ENCODE results near the gene FBXO21. TPM values are rescaled to one million over a fixed set of nuclear protein-coding genes. Genes with fewer than 3 reads are reported as not detected.

FBXO21 gene, protein sequence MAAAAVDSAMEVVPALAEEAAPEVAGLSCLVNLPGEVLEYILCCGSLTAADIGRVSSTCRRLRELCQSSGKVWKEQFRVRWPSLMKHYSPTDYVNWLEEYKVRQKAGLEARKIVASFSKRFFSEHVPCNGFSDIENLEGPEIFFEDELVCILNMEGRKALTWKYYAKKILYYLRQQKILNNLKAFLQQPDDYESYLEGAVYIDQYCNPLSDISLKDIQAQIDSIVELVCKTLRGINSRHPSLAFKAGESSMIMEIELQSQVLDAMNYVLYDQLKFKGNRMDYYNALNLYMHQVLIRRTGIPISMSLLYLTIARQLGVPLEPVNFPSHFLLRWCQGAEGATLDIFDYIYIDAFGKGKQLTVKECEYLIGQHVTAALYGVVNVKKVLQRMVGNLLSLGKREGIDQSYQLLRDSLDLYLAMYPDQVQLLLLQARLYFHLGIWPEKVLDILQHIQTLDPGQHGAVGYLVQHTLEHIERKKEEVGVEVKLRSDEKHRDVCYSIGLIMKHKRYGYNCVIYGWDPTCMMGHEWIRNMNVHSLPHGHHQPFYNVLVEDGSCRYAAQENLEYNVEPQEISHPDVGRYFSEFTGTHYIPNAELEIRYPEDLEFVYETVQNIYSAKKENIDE
- 41.4 TPM for total RNA-seq
- long read RNA-seq, full-length matches to known transcripts: 107 of 128 reads
- long read RNA-seq, partial matches to known transcripts: 12 of 128 reads
- long read RNA-seq, other reads (novel, unspliced or antisense): 9 of 128 reads

DNA sequence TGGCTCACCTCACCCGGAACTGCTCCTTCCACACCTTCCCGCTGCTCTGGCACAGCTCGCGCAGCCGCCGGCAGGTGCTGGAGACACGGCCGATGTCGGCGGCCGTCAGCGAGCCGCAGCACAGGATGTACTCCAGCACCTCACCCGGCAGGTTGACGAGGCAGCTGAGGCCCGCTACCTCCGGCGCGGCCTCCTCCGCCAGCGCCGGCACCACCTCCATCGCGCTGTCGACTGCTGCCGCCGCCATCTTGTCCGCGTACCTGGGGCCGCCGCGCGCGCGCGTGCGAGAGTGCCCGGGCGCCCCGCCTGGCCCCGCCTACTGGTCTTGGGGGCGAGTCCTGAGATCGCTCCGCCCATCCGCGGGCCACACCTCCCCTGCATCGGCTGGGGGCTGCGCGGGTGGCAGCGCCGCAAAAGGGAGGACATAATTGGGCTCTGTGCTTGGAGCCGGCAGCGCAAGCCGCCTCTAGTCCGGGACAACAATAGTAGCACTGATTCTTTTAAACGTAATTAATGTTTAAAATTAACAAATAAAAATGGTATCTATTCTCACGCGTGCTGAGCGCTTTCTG, at the start of gene FBXO21:
TSS of gene FBXO21 (minus strand) at position 261 of the 572 bp plus-strand sequence. CDS start at position 247, 14 bp downstream.
- H3K4me1 ChIP-seq: peaks cover 11% of the 10 kb centered on the region
- ATAC-seq (peak; percentile 99), DNase-seq (peak; percentile 96)
- peak within 1 kb of the TSS; percentile 83 for H3K4me3 ChIP-seq
- intact Hi-C loops (cut with DNase I): no loop called here
- peak within 1 kb of the TSS; percentile 80 for H3K27ac ChIP-seq
- no peaks in the 10 kb centered on the region for H3K27me3 ChIP-seq
- TF ChIP-seq, protein P1, sequence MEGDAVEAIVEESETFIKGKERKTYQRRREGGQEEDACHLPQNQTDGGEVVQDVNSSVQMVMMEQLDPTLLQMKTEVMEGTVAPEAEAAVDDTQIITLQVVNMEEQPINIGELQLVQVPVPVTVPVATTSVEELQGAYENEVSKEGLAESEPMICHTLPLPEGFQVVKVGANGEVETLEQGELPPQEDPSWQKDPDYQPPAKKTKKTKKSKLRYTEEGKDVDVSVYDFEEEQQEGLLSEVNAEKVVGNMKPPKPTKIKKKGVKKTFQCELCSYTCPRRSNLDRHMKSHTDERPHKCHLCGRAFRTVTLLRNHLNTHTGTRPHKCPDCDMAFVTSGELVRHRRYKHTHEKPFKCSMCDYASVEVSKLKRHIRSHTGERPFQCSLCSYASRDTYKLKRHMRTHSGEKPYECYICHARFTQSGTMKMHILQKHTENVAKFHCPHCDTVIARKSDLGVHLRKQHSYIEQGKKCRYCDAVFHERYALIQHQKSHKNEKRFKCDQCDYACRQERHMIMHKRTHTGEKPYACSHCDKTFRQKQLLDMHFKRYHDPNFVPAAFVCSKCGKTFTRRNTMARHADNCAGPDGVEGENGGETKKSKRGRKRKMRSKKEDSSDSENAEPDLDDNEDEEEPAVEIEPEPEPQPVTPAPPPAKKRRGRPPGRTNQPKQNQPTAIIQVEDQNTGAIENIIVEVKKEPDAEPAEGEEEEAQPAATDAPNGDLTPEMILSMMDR (IDR thresholded peaks at IDR 0.05): no peak
- no peaks in the 10 kb centered on the region for H3K9me3 ChIP-seq
- peaks cover 11% of the 10 kb centered on the region for H3K36me3 ChIP-seq

DNA sequence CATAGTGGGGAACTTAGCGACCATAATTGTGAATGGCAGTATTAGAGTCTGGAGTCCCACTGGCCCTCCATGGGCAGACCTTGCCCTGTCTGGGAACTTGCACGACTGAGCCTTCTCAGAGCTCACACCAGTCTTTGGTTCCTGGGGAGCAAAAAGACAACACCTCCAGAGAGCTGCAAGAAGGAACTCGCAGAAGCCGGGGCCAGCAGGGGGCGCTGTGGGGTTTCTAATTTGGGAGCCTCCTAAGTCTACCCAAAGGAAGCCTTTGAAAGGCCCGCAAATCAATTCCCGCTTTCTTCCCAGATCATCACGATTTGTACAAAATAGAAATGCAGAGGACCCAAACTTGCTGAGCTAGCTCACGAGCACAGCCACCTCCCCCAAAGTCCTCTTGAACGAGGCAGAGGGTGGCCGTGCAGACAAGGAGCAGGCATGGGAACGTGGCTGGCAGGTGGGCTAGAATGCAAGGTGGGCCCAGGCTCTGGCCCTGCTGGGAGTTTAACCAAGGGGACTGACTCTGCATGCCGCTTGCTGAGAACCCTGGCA, 46.3 kb upstream of the FBXO21 start:
- Histone ChIP-seq H3K4me3 (no peak overlapping the region), H3K36me3 (no peaks in the 10 kb centered on the region), H3K9me3 (no peaks in the 10 kb centered on the region), H3K27ac (no peak overlapping the region), H3K4me1 (no peaks in the 10 kb centered on the region), H3K27me3 (peaks cover 17% of the 10 kb centered on the region)
- intact Hi-C loops (cut with DNase I): no loop called here
- DNase-seq (peak; percentile 92), ATAC-seq (peak; percentile 78)
- TF ChIP-seq, protein P1 (IDR thresholded peaks at IDR 0.05): peak; percentile 79

DNA sequence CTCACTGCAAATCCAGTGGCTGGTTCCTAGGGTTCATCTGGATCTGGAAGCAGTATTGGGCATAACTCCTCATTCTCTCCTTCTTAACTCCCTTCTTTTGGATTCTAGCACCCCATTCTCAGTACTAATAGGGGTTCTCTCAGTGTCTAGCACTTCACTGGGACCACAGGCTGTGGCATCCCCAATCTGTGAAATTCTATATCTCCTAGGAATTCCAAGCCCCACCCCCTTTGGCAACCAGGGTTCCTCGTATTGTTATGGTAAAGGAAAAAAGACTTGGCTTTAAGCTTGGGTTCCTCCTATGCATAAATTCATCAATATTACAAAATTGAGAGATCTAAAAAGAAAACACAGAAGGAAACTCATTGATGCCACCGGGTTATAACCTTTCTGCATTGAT, 45.0 kb upstream of the FBXO21 start:
- no peak for DNase-seq
- intact Hi-C loops (cut with DNase I): no loop called here

DNA sequence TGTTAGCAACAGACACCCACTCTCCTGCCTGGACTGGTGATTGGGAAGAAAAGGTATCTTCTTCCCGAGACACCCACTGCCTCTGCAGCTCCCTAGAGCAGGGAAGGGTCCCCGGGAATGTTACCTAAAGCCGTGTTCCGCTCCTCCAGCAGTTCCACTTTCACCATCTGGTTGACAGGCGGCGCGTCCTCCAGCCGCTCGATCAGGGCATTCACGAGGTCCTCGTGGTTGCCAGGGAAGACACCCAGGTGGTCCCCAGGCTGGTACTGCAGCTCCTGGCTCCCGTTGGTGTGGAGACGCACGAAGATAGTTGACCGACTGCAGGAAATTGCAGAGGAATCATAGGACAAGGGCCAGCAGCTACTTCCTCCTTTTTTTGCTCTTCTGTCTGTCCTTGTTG, 44.2 kb upstream of the FBXO21 start:
- no peak for ATAC-seq
- peaks cover 17% of the 10 kb centered on the region for H3K27me3 ChIP-seq
- H3K4me3 ChIP-seq: no peak overlapping the region
- H3K9me3 ChIP-seq: no peaks in the 10 kb centered on the region
- H3K4me1 ChIP-seq: no peaks in the 10 kb centered on the region
- H3K36me3 ChIP-seq: no peaks in the 10 kb centered on the region
- intact Hi-C loops (cut with DNase I): no loop called here
- DNase-seq: no peak
- TF ChIP-seq, protein P1 (IDR thresholded peaks at IDR 0.05): no peak
- no peak overlapping the region for H3K27ac ChIP-seq

More for the DNA sequence above, 45.0 kb upstream of the FBXO21 start:
- no peak for ATAC-seq
- H3K4me3 ChIP-seq: no peak overlapping the region
- no peaks in the 10 kb centered on the region for H3K9me3 ChIP-seq
- no peak overlapping the region for H3K27ac ChIP-seq
- TF ChIP-seq, protein P1 (IDR thresholded peaks at IDR 0.05): no peak
- H3K27me3 ChIP-seq: peaks cover 17% of the 10 kb centered on the region
- H3K4me1 ChIP-seq: no peaks in the 10 kb centered on the region
- H3K36me3 ChIP-seq: no peaks in the 10 kb centered on the region

DNA sequence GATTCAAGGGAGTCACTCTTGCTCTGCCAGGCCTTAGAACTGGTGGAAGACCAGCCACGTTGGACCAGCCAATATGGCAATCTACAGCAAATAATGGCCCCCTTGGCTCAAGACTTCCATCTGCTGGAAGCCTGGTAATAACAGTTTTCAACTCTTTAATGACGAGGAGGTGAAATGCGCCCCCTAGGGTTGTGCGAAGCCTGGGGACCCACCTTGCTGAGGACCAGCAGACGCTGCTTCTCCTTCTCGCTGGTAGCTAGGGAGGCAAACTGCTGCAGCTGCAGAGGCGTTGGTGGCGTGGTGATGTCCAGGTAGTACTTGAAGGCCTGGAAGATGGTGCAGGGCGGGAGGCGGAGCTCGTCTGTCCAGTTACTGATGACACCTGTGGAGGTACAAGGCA, 41.5 kb upstream of the FBXO21 start:
- Histone ChIP-seq H3K27ac (no peak overlapping the region), H3K27me3 (peaks cover 13% of the 10 kb centered on the region), H3K36me3 (no peaks in the 10 kb centered on the region), H3K4me3 (no peak overlapping the region), H3K4me1 (no peaks in the 10 kb centered on the region), H3K9me3 (no peaks in the 10 kb centered on the region)
- ATAC-seq (no peak), DNase-seq (no peak)
- intact Hi-C loops (cut with DNase I): no loop called here
- TF ChIP-seq, protein P1 (IDR thresholded peaks at IDR 0.05): no peak
